ENCODE measurements around the gene MPO. TPM values are rescaled to one million over a fixed set of nuclear protein-coding genes. Genes with fewer than 3 reads are reported as not detected.

The MPO gene
- total and polyA plus RNA-seq, 10 of the 15 experiments (the other 5 are each of a cell fraction or from before 2014, with no cell fraction given) = 0.06 to 0.49 (median 0.14) TPM

DNA sequence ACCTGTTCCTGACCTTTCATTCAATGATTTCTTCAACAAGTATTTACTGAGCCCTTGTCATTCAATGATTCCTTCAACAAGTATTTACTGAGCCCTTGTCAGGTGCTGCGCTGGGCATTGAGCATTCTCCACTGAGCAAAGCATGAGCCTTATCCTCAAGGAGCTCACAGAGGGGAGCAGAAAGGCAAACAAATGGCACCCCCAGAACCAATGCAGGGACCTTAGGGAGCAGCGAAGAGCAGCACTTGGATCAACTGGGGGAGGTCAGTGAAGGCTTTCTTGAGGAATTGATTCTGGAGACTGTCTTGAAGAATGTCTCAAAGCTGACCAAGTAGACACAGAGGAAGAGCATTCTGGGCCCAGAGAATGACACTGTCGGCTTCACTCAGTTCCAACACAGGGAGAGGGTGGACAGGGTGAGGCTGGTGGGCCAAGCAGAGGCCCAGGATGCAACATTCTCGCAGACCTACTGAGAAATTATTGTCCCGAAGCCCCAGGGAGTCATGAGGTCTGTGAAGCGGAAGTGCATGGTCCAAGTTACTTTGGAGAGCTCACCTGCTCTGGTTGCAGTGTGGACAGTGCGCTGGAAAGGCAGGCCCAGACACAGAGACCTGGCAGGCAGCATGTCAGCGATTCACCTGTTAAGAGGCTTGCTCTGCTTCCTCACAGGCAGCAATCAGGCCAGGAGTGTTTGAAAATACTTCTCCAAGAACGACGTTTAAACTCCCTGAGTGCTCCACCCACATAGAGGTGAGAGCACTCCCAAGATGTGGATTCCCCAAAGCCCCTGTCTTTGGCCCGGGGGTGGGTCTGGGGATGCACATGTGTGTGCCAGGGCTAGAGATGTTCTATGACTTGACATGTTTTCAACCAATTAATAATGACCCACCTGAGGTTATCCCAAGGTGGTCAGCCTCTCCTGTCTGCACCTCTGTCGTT, 3.2 kb upstream of the MPO start:
- H3K4me2 ChIP-seq (ENCODE audit: control insufficient read depth, insufficient read depth) = no peak overlapping the region
- no peaks in the 10 kb centered on the region for H4K20me1 ChIP-seq (ENCODE audit: control insufficient read depth, insufficient read depth)
- TF ChIP-seq SUPT20H (IDR thresholded peaks at IDR 0.05; ENCODE audit: borderline replicate concordance, control insufficient read depth, low read depth, low read length) (no peak), YBX1 (IDR thresholded peaks at IDR 0.05) (no peak)
- no peak overlapping the region for H3K4me3 ChIP-seq
- no peaks in the 10 kb centered on the region for H3K9me3 ChIP-seq (replicated peaks; ENCODE audit: control insufficient read depth, insufficient read depth, low read length)
- ChIA-PET POLR2A (interaction anchor here (1.0 kb wide), 1 partner anchor 17 kb away, joined by 3 read pairs; no protein-coding TSS in a partner anchor), CTCF (interaction anchor here (0.6 to 3.4 kb wide), 3 partner anchors 7 to 21 kb away, joined by 3 to 9 read pairs (median 4); no protein-coding TSS in a partner anchor), SMC1A (ENCODE audit: uncharacterized antibody, unreplicated experiment) (interaction anchor here (0.6 kb wide), 1 partner anchor 175 kb away, joined by 3 read pairs; no protein-coding TSS in a partner anchor), RAD21 (ENCODE audit: unreplicated experiment) (no interaction called here)
- intact Hi-C loops (cut with micrococcal nuclease; ENCODE audit: unreplicated experiment) = no loop called here
- no peaks in the 10 kb centered on the region for H3K36me3 ChIP-seq (ENCODE audit: control insufficient read depth in 2 of 2, insufficient read depth in 2 of 2, low read length in 1 of 2)
- H3K9ac ChIP-seq (ENCODE audit: control insufficient read depth, insufficient read depth, low read length) = no peak overlapping the region
- no peaks in the 10 kb centered on the region for H3K27me3 ChIP-seq (replicated peaks in 1 of 2; ENCODE audit: control insufficient read depth in 2 of 2, insufficient read depth in 2 of 2, low read length in 1 of 2)
- DNase-seq (ENCODE audit: low read depth, low spot score) (no peak), FAIRE-seq (no peak), ATAC-seq (no peak)
- in situ Hi-C loops (cut with MboI) = no loop called here
- H3K79me2 ChIP-seq (ENCODE audit: control insufficient read depth, insufficient read depth, low read length) = no peaks in the 10 kb centered on the region
- 37% methylated on average over 12 of the region's 12 CpGs for WGBS (ENCODE audit: insufficient coverage, insufficient replicate concordance, low lambda C conversion rate, missing lambda C conversion rate)
- H3K4me1 ChIP-seq (ENCODE audit: control insufficient read depth, insufficient read depth, low read length) = no peaks in the 10 kb centered on the region
- BruUV-seq (replicated peaks) = no TSS peak
- no peak overlapping the region for H2AFZ ChIP-seq (ENCODE audit: control insufficient read depth, low read depth, low read length)
- no peak overlapping the region for H3K27ac ChIP-seq (ENCODE audit: control insufficient read depth, insufficient read depth)

DNA sequence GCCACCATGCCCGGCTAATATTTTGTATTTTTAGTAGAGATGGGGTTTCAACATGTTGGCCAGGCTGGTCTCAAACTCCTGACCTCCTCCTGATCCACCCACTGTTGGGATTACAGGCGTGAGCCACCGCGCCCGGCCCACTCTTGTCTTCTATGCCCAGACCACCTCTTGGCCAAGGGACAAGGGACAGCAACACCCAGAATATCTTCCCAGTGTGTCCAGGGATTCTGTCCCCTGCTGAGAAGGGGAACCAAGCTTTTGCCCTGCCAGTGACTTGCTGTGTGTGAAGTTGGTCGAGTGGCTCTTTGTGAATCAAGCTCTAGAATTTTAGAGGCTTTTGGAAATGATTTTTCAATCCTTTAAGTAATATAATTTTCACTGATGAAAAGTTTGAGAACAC, 1.7 kb upstream of the MPO start:
- Histone ChIP-seq H3K36me3 (ENCODE audit: control insufficient read depth in 2 of 2, insufficient read depth in 2 of 2, low read length in 1 of 2) (no peaks in the 10 kb centered on the region), H3K27ac (ENCODE audit: control insufficient read depth, insufficient read depth) (no peak overlapping the region), H3K4me1 (ENCODE audit: control insufficient read depth, insufficient read depth, low read length) (no peaks in the 10 kb centered on the region), H3K9me3 (replicated peaks; ENCODE audit: control insufficient read depth, insufficient read depth, low read length) (no peaks in the 10 kb centered on the region), H3K4me3 (no peak overlapping the region), H3K9ac (ENCODE audit: control insufficient read depth, insufficient read depth, low read length) (no peak overlapping the region), H4K20me1 (ENCODE audit: control insufficient read depth, insufficient read depth) (no peaks in the 10 kb centered on the region), H3K27me3 (replicated peaks in 1 of 2; ENCODE audit: control insufficient read depth in 2 of 2, insufficient read depth in 2 of 2, low read length in 1 of 2) (no peaks in the 10 kb centered on the region; a peak in 1 of 4 replicates), H3K4me2 (ENCODE audit: control insufficient read depth, insufficient read depth) (no peak overlapping the region), H3K79me2 (ENCODE audit: control insufficient read depth, insufficient read depth, low read length) (no peaks in the 10 kb centered on the region), H2AFZ (ENCODE audit: control insufficient read depth, low read depth, low read length) (no peak overlapping the region)
- in situ Hi-C loops (cut with MboI) = no loop called here
- ATAC-seq (no peak), DNase-seq (ENCODE audit: low read depth, low spot score) (no peak), FAIRE-seq (no peak)
- RAD21 ChIA-PET (ENCODE audit: unreplicated experiment) = no interaction called here
- CTCF ChIA-PET = interaction anchor here (1.0 kb wide), 1 partner anchor 21 kb away, joined by 3 read pairs; no protein-coding TSS in a partner anchor
- 47% methylated on average over 5 of the region's 6 CpGs for WGBS (ENCODE audit: insufficient coverage, insufficient replicate concordance, low lambda C conversion rate, missing lambda C conversion rate)
- intact Hi-C loops (cut with micrococcal nuclease; ENCODE audit: unreplicated experiment) = no loop called here
- POLR2A ChIA-PET = no interaction called here
- BruUV-seq (replicated peaks) = no TSS peak
- SMC1A ChIA-PET (ENCODE audit: uncharacterized antibody, unreplicated experiment) = interaction anchor here (0.7 kb wide), 1 partner anchor 17 kb away, joined by 3 read pairs; no protein-coding TSS in a partner anchor
- no peak for TF ChIP-seq TCF7 (IDR thresholded peaks at IDR 0.05; ENCODE audit: borderline replicate concordance)
- TF ChIP-seq, protein P1, sequence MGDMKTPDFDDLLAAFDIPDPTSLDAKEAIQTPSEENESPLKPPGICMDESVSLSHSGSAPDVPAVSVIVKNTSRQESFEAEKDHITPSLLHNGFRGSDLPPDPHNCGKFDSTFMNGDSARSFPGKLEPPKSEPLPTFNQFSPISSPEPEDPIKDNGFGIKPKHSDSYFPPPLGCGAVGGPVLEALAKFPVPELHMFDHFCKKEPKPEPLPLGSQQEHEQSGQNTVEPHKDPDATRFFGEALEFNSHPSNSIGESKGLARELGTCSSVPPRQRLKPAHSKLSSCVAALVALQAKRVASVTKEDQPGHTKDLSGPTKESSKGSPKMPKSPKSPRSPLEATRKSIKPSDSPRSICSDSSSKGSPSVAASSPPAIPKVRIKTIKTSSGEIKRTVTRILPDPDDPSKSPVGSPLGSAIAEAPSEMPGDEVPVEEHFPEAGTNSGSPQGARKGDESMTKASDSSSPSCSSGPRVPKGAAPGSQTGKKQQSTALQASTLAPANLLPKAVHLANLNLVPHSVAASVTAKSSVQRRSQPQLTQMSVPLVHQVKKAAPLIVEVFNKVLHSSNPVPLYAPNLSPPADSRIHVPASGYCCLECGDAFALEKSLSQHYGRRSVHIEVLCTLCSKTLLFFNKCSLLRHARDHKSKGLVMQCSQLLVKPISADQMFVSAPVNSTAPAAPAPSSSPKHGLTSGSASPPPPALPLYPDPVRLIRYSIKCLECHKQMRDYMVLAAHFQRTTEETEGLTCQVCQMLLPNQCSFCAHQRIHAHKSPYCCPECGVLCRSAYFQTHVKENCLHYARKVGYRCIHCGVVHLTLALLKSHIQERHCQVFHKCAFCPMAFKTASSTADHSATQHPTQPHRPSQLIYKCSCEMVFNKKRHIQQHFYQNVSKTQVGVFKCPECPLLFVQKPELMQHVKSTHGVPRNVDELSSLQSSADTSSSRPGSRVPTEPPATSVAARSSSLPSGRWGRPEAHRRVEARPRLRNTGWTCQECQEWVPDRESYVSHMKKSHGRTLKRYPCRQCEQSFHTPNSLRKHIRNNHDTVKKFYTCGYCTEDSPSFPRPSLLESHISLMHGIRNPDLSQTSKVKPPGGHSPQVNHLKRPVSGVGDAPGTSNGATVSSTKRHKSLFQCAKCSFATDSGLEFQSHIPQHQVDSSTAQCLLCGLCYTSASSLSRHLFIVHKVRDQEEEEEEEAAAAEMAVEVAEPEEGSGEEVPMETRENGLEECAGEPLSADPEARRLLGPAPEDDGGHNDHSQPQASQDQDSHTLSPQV (IDR thresholded peaks at IDR 0.05) = no peak
- TF ChIP-seq SIX5 (IDR thresholded peaks at IDR 0.05; ENCODE audit: low read depth, low read length, severe bottlenecking) = no peak
- TF ChIP-seq, protein P2, sequence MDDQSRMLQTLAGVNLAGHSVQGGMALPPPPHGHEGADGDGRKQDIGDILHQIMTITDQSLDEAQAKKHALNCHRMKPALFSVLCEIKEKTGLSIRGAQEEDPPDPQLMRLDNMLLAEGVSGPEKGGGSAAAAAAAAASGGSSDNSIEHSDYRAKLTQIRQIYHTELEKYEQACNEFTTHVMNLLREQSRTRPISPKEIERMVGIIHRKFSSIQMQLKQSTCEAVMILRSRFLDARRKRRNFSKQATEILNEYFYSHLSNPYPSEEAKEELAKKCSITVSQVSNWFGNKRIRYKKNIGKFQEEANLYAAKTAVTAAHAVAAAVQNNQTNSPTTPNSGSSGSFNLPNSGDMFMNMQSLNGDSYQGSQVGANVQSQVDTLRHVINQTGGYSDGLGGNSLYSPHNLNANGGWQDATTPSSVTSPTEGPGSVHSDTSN (IDR thresholded peaks at IDR 0.05; ENCODE audit: insufficient replicate concordance, low read depth, low read length) = no peak
- TF ChIP-seq ZBED1 (IDR thresholded peaks at IDR 0.05; ENCODE audit: borderline replicate concordance) = no peak
- TF ChIP-seq EP300 (IDR thresholded peaks at IDR 0.05; ENCODE audit: borderline replicate concordance in 1 of 2, control insufficient read depth in 1 of 2, low read depth in 2 of 2, low read length in 2 of 2) = no peak
- TF ChIP-seq MXI1 (IDR thresholded peaks at IDR 0.05; ENCODE audit: low read depth, low read length) = no peak
- no peak for TF ChIP-seq BRCA1 (IDR thresholded peaks at IDR 0.05; ENCODE audit: low read depth, low read length)

Measured in GM12878 (cell line).